Measurements from ENCODE around the gene ARHGAP27.

- no peak for TF ChIP-seq POLR2A (IDR thresholded peaks at IDR 0.05)
- TF ChIP-seq, protein P1, sequence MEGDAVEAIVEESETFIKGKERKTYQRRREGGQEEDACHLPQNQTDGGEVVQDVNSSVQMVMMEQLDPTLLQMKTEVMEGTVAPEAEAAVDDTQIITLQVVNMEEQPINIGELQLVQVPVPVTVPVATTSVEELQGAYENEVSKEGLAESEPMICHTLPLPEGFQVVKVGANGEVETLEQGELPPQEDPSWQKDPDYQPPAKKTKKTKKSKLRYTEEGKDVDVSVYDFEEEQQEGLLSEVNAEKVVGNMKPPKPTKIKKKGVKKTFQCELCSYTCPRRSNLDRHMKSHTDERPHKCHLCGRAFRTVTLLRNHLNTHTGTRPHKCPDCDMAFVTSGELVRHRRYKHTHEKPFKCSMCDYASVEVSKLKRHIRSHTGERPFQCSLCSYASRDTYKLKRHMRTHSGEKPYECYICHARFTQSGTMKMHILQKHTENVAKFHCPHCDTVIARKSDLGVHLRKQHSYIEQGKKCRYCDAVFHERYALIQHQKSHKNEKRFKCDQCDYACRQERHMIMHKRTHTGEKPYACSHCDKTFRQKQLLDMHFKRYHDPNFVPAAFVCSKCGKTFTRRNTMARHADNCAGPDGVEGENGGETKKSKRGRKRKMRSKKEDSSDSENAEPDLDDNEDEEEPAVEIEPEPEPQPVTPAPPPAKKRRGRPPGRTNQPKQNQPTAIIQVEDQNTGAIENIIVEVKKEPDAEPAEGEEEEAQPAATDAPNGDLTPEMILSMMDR (IDR thresholded peaks at IDR 0.05): no peak
These were observed 36.9 kb downstream of the ARHGAP27 start for GRCh38 chr17:45395569-45396415.

Measured in upper lobe of left lung (tissue), 4 donors.